Measurements from ENCODE around the gene TAF1D.
"Not testable (repeated sequence)": the region's sequence is repeated elsewhere in the genome, so short reads cannot be mapped to it uniquely, and the experiment has no call there.

Gene TAF1D

GRCh38 chr11:93753241-93753640 lies 11.9 kb upstream of the TAF1D start:
- no peak for FAIRE-seq

GRCh38 chr11:93751001-93751400 lies 9.7 kb upstream of the TAF1D start:
- FAIRE-seq (no peak), DNase-seq (ENCODE audit: extremely low spot score, insufficient read length, low read depth) (no peak)

More at GRCh38 chr11:93753241-93753640, 11.9 kb upstream of the TAF1D start:
- no peak for DNase-seq (ENCODE audit: extremely low spot score, insufficient read length, low read depth)

GRCh38 chr11:93747122-93747521 lies 5.8 kb upstream of the TAF1D start:
- peak; percentile 71 for FAIRE-seq
- DNase-seq (ENCODE audit: extremely low spot score, insufficient read length, low read depth) = peak; percentile 33

- DNase-seq (ENCODE audit: extremely low spot score, insufficient read length, low read depth) (no peak), FAIRE-seq (no peak)
Measured at GRCh38 chr11:93746101-93746500, 4.8 kb upstream of the TAF1D start.

- FAIRE-seq; DNase-seq (ENCODE audit: extremely low spot score, insufficient read length, low read depth): not testable (repeated sequence)
Measured at GRCh38 chr11:93745005-93745755, 3.9 kb upstream of the TAF1D start.

GRCh38 chr11:93744669-93745004 lies 3.3 kb upstream of the TAF1D start:
- FAIRE-seq = no peak

GRCh38 chr11:93743291-93743690 lies 2.0 kb upstream of the TAF1D start:
- no peak for FAIRE-seq
- no peak for DNase-seq (ENCODE audit: extremely low spot score, insufficient read length, low read depth)

More at GRCh38 chr11:93744669-93745004, 3.3 kb upstream of the TAF1D start:
- DNase-seq (ENCODE audit: extremely low spot score, insufficient read length, low read depth) = no peak

GRCh38 chr11:93741882-93742226 lies 559 bp upstream of the TAF1D start:
- DNase-seq (ENCODE audit: extremely low spot score, insufficient read length, low read depth) (no peak), FAIRE-seq (no peak)

- peak; percentile 15 for DNase-seq (ENCODE audit: extremely low spot score, insufficient read length, low read depth)
- FAIRE-seq = no peak
Measured at GRCh38 chr11:93740730-93741093, 583 bp downstream of the TAF1D start.

- DNase-seq (ENCODE audit: extremely low spot score, insufficient read length, low read depth) = no peak
- peak; percentile 58 for FAIRE-seq
Measured at GRCh38 chr11:93740031-93740729, 1.1 kb downstream of the TAF1D start.

GRCh38 chr11:93738647-93739081 lies 2.6 kb downstream of the TAF1D start:
- no peak for FAIRE-seq

GRCh38 chr11:93737904-93738612 lies 3.2 kb downstream of the TAF1D start:
- DNase-seq (ENCODE audit: extremely low spot score, insufficient read length, low read depth) (no peak), FAIRE-seq (no peak)

More at GRCh38 chr11:93738647-93739081, 2.6 kb downstream of the TAF1D start:
- no peak for DNase-seq (ENCODE audit: extremely low spot score, insufficient read length, low read depth)

GRCh38 chr11:93736129-93736528 lies 5.2 kb downstream of the TAF1D start:
- no peak for FAIRE-seq
- DNase-seq (ENCODE audit: extremely low spot score, insufficient read length, low read depth) = no peak

GRCh38 chr11:93735627-93736026 lies 5.7 kb downstream of the TAF1D start:
- FAIRE-seq (no peak), DNase-seq (ENCODE audit: extremely low spot score, insufficient read length, low read depth) (no peak)

- DNase-seq (ENCODE audit: extremely low spot score, insufficient read length, low read depth) = no peak
- FAIRE-seq = no peak
Measured at GRCh38 chr11:93734427-93735222, 6.7 kb downstream of the TAF1D start.

- FAIRE-seq = no peak
- DNase-seq (ENCODE audit: extremely low spot score, insufficient read length, low read depth) = no peak
Measured at GRCh38 chr11:93733474-93733873, 7.8 kb downstream of the TAF1D start.

GRCh38 chr11:93732237-93732892 lies 8.9 kb downstream of the TAF1D start:
- FAIRE-seq (no peak), DNase-seq (ENCODE audit: extremely low spot score, insufficient read length, low read depth) (no peak)

GRCh38 chr11:93730108-93731107 lies 10.9 kb downstream of the TAF1D start:
- DNase-seq (ENCODE audit: extremely low spot score, insufficient read length, low read depth) = no peak
- no peak for FAIRE-seq

All from GM18507 (cell line).